Liver (tissue), 9 donors: ENCODE data around the gene CCDC33. TPM values are rescaled to one million over a fixed set of nuclear protein-coding genes. Genes with fewer than 3 reads are reported as not detected.

Experiments used
- DNase-seq: peaks from one replicate; pipeline ENCODE4 v3.0.0-alpha.2; 2017; ENCODE audit warnings: low spot score
- H3K27ac ChIP-seq, 2 donors: one replicate each; pipeline ENCODE4 v1.7.0; 2013; ENCODE audit warnings: inconsistent platforms in 2 of 2, low read length in 2 of 2, control low read depth in 1 of 2, low read depth in 1 of 2, mild to moderate bottlenecking in 1 of 2
- H3K27me3 ChIP-seq, 4 donors: one replicate each; pipeline versions ENCODE4 v1.6.1 to v1.7.0; 2013; ENCODE audit warnings: low read length in 3 of 4, inconsistent platforms in 1 of 4, mild to moderate bottlenecking in 1 of 4, moderate library complexity in 1 of 4; ENCODE audit not compliant: control insufficient read depth in 4 of 4, insufficient read depth in 4 of 4
- H3K36me3 ChIP-seq, 4 donors: one replicate each; pipeline versions ENCODE4 v1.6.1 to v1.7.0; 2013; ENCODE audit warnings: low read length in 3 of 4, mild to moderate bottlenecking in 3 of 4, low read depth in 1 of 4, moderate library complexity in 1 of 4; ENCODE audit not compliant: control insufficient read depth in 4 of 4, insufficient read depth in 3 of 4
- H3K4me1 ChIP-seq, 4 donors: one replicate each; pipeline versions ENCODE4 v1.6.1 to v1.7.0; 2013; ENCODE audit warnings: low read length in 3 of 4, mild to moderate bottlenecking in 3 of 4, moderate library complexity in 1 of 4; ENCODE audit not compliant: control insufficient read depth in 4 of 4, insufficient read depth in 4 of 4
- H3K4me3 ChIP-seq, 3 donors: one replicate each; pipeline versions ENCODE4 v1.6.1 to v1.7.0; 2013; ENCODE audit warnings: low read length in 3 of 3, control low read depth in 1 of 3, low read depth in 1 of 3, mild to moderate bottlenecking in 1 of 3
- H3K9ac ChIP-seq, 2 donors: one replicate each; pipeline ENCODE4 v1.7.0; 2013; ENCODE audit warnings: low read length in 2 of 2, mild to moderate bottlenecking in 2 of 2, moderate library complexity in 2 of 2, control low read depth in 1 of 2, low read depth in 1 of 2
- H3K9me3 ChIP-seq, 4 donors: one replicate each; pipeline versions ENCODE4 v1.6.1 to v1.7.0; 2013; ENCODE audit warnings: low read length in 3 of 4; ENCODE audit not compliant: control insufficient read depth in 4 of 4
- EGR1 ChIP-seq, 2 donors: IDR thresholded peaks; 2 replicates each; pipeline ENCODE4 v1.6.1; 2016 to 2018; ENCODE audit warnings: antibody characterized with exemption in 2 of 2, low read depth in 2 of 2
- HNF4G ChIP-seq: IDR thresholded peaks from 2 replicates; pipeline ENCODE4 v1.6.1; 2016; ENCODE audit warnings: antibody characterized with exemption
- ZBTB33 ChIP-seq: IDR thresholded peaks from 2 replicates; pipeline ENCODE4 v1.6.1; 2016; ENCODE audit warnings: antibody characterized with exemption
- WGBS: extraction: QIAGEN DNeasy Blood & Tissue Kit; methylation state at CpG from one replicate; pipeline ENCODE4 v1.1.7; 2013; 5-methylcytosine and 5-hydroxymethylcytosine counted together
- polyA plus RNA-seq, 2 donors: library from polyadenylated mRNA; stranded (reverse) in 1 of 2; unstranded in 1 of 2; fragments of 200-250 nt in 1 of 2; fragments of >200 nt in 1 of 2; fragmentation: Nextera tagmentation in 1 of 2; extraction: Ambion mirVana in 1 of 2; gene quantifications; one replicate each; pipeline versions ENCODE4 v1.2.1 to v1.2.3, GENCODE V29; 2013 to 2015
- total RNA-seq, 2 donors: library from RNA; depleted of rRNA; stranded (reverse); fragments of >200 nt; gene quantifications; one replicate each; pipeline ENCODE4 v1.2.3, GENCODE V29; 2014
- TF ChIP-seq, protein P1 (sequence below): IDR thresholded peaks from 2 replicates; pipeline ENCODE4 v1.6.1; 2016; ENCODE audit warnings: antibody characterized with exemption, mild to moderate bottlenecking
- TF ChIP-seq, protein P2 (sequence below): fragments of 150-350 bp; IDR thresholded peaks from 2 replicates; pipeline ENCODE4 v1.5.1; 2017; ENCODE audit warnings: improper control_type of control experiment, low read depth, low read length; ENCODE audit not compliant: missing input control
- donor health status: healthy.
- donor health status: healthy.
- donor health status: healthy.
- donor health status: healthy.
- donor health status: healthy.

CCDC33 gene
- total and polyA plus RNA-seq, 4 donors, result not detected

GRCh38 chr15:74265046-74265639, 29.0 kb downstream of the CCDC33 start:
- Histone ChIP-seq H3K4me3 (no peak overlapping the region), H3K27me3 (peaks cover 0 to 8% (median 0%) of the 10 kb centered on the region in 4 donors), H3K9ac (no peak overlapping the region), H3K27ac (no peak overlapping the region), H3K4me1 (no peaks in the 10 kb centered on the region), H3K9me3 (no peaks in the 10 kb centered on the region), H3K36me3 (no peaks in the 10 kb centered on the region)
- no peak for TF ChIP-seq HNF4G
- TF ChIP-seq, protein P1, sequence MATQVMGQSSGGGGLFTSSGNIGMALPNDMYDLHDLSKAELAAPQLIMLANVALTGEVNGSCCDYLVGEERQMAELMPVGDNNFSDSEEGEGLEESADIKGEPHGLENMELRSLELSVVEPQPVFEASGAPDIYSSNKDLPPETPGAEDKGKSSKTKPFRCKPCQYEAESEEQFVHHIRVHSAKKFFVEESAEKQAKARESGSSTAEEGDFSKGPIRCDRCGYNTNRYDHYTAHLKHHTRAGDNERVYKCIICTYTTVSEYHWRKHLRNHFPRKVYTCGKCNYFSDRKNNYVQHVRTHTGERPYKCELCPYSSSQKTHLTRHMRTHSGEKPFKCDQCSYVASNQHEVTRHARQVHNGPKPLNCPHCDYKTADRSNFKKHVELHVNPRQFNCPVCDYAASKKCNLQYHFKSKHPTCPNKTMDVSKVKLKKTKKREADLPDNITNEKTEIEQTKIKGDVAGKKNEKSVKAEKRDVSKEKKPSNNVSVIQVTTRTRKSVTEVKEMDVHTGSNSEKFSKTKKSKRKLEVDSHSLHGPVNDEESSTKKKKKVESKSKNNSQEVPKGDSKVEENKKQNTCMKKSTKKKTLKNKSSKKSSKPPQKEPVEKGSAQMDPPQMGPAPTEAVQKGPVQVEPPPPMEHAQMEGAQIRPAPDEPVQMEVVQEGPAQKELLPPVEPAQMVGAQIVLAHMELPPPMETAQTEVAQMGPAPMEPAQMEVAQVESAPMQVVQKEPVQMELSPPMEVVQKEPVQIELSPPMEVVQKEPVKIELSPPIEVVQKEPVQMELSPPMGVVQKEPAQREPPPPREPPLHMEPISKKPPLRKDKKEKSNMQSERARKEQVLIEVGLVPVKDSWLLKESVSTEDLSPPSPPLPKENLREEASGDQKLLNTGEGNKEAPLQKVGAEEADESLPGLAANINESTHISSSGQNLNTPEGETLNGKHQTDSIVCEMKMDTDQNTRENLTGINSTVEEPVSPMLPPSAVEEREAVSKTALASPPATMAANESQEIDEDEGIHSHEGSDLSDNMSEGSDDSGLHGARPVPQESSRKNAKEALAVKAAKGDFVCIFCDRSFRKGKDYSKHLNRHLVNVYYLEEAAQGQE, result peak; percentile 98
- WGBS, result 31% methylated on average over 5 of the region's 5 CpGs
- peak; percentile 38 for DNase-seq

GRCh38 chr15:74268020-74268419, 31.9 kb downstream of the CCDC33 start:
- Histone ChIP-seq H3K9ac (no peak overlapping the region), H3K36me3 (no peaks in the 10 kb centered on the region), H3K9me3 (no peaks in the 10 kb centered on the region), H3K4me3 (no peak overlapping the region), H3K27me3 (peaks cover 0 to 11% (median 0%) of the 10 kb centered on the region in 4 donors), H3K27ac (no peak overlapping the region), H3K4me1 (no peaks in the 10 kb centered on the region)
- TF ChIP-seq, protein P2, sequence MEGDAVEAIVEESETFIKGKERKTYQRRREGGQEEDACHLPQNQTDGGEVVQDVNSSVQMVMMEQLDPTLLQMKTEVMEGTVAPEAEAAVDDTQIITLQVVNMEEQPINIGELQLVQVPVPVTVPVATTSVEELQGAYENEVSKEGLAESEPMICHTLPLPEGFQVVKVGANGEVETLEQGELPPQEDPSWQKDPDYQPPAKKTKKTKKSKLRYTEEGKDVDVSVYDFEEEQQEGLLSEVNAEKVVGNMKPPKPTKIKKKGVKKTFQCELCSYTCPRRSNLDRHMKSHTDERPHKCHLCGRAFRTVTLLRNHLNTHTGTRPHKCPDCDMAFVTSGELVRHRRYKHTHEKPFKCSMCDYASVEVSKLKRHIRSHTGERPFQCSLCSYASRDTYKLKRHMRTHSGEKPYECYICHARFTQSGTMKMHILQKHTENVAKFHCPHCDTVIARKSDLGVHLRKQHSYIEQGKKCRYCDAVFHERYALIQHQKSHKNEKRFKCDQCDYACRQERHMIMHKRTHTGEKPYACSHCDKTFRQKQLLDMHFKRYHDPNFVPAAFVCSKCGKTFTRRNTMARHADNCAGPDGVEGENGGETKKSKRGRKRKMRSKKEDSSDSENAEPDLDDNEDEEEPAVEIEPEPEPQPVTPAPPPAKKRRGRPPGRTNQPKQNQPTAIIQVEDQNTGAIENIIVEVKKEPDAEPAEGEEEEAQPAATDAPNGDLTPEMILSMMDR, result no peak
- TF ChIP-seq, protein P1, result no peak
- TF ChIP-seq EGR1 (IDR thresholded peaks at IDR 0.05; ENCODE audit: low read depth in 2 of 2), result no peak
- no peak for TF ChIP-seq ZBTB33
- no peak for DNase-seq
- 75% methylated on average over 6 of the region's 6 CpGs for WGBS
